CD4-positive, alpha-beta T cell treated with Interferon alpha-2 for 1 hour (primary cell): ENCODE results near the gene FAM222A.
"Not testable (repeated sequence)": the region's sequence is repeated elsewhere in the genome, so short reads cannot be mapped to it uniquely, and the experiment has no call there.

ENCODE experiments used
- DNase-seq, 2 donors: peaks; one replicate each; pipeline ENCODE4 v3.0.0-alpha.2; 2020 to 2022

The FAM222A gene

GRCh38 chr12:109693653-109694600 is 19.7 kb upstream of the FAM222A start:
- DNase-seq, result no peak

- DNase-seq, result not testable (repeated sequence)
Measured at GRCh38 chr12:109694629-109695028, 19.0 kb upstream of the FAM222A start.

GRCh38 chr12:109695416-109695815 is 18.2 kb upstream of the FAM222A start:
- DNase-seq, result no peak

DNA sequence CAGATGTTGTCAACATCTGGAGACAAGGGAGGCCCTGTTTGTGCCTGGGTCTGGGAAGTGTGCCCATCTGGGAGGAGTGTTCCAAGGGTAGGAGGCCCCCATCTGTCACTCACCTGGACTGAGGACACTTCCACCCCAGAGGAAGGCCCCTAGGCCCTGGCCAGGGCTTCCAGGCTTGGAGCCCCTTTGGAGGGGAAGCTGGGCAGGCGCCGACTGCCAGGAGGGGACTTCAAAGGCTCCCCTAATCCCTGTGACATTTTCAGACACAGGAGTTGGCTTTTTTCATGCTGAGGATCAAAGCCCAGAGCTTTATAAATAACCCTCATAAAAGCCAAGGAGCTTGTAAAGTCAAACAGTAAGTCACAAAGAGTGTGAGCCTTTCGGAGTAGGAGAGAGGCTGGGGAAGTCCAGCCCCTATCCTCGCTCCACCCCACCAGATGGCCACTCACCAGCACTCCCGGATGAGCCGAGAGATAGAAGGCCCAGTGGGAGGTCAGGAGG is 17.6 kb upstream of the FAM222A start:
- no peak for DNase-seq

GRCh38 chr12:109696485-109697269 is 16.9 kb upstream of the FAM222A start:
- DNase-seq, result no peak

DNA sequence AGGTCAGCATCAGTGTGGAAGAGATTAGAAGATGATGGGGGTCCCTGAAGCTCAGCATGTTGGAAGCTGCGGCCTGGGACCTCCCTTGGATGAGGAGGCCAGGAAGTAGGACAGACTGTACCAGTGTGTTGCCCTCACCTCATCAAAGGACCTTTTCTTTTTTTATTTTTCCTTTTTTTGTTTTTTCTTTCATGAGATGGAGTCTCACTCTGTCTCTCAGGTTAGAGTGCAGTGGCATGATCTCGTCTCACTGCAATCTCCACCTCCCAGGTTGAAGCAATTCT is 16.4 kb upstream of the FAM222A start:
- no peak for DNase-seq

GRCh38 chr12:109697877-109698468 is 15.7 kb upstream of the FAM222A start:
- DNase-seq, result no peak

- no peak for DNase-seq
Measured at GRCh38 chr12:109698820-109699219, 14.8 kb upstream of the FAM222A start.

DNA sequence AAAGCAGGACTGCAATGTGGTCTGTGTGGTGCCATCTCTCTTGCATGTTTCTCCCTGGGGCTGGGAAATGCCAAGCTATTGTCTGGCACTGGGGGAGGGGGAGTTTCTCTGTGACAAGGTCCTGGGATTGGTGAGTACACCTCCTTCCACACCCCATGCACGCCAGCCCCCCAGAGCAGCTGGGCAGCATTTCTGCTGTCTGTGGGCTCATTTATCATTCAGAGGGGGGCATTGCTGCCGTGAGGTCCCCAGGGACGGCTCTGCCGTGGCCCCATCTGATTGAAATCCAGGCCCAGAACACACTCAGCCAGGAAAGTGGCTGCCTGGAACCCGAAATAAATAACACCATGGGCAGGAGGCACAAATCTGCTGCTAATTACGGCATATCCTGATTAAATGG is 12.6 kb upstream of the FAM222A start:
- no peak for DNase-seq

- no peak for DNase-seq
Measured at GRCh38 chr12:109702111-109702841, 11.3 kb upstream of the FAM222A start.

DNA sequence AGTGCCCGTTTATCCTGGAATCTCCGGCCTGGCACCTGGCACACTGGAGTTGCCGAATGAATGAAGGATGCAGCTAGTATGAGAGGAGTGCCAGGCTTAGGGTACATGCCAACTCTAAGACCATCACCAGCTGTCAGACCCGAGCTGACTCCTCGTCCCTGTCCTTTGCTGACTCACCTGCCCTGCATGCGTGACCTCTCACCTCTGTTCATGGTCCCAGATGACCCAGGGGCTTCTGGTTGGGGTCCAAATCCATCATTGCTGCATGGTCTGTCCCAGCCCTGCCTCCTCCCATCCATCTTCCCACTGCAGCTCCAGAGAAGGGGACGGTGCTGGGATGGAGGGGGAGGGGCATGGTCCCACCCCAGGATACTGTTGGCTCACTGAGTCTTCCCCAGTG is 9.9 kb upstream of the FAM222A start:
- DNase-seq, result no peak

GRCh38 chr12:109704371-109705098 is 9.1 kb upstream of the FAM222A start:
- no peak for DNase-seq

- no peak for DNase-seq
Measured at GRCh38 chr12:109705291-109705690, 8.3 kb upstream of the FAM222A start.

DNA sequence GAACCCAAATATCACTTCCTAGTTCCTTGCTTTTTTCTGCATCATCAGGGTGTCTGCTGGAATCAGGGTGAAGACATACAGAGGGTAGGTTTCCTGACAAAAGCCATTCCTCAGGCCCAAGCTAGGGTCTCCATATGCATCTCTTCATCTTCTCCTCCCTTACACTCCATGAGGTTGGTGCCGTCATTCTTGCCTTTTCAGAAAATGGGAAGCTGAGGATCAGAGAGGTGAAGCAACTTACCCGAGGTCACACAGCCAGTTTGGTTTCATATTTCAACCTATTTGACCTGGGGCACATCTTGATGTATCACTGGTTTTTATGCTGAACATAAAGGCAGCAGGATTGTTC is 7.3 kb upstream of the FAM222A start:
- no peak for DNase-seq

GRCh38 chr12:109706747-109707469 is 6.7 kb upstream of the FAM222A start:
- no peak for DNase-seq

GRCh38 chr12:109707470-109707821 is 6.2 kb upstream of the FAM222A start:
- no peak for DNase-seq

DNA sequence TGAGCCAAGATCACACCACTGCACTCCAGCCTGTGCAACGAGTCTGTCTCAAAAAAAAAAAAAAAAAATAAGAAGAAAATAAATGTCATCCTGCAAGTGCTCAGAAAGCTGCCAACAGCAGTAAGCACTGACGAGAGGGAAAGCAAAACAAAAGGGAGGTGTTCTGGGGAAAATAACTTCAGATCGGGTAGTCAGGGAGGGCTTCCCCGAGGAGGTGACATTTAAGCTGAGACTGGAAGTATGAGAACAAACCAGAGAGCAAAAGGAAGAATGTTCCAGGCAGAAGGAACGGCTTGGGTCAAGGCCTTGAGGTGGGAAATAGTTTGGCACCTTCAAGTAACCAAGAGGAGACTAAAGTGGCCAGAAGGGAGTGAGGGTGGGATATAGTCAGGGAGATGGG is 4.7 kb upstream of the FAM222A start:
- DNase-seq, result no peak

DNA sequence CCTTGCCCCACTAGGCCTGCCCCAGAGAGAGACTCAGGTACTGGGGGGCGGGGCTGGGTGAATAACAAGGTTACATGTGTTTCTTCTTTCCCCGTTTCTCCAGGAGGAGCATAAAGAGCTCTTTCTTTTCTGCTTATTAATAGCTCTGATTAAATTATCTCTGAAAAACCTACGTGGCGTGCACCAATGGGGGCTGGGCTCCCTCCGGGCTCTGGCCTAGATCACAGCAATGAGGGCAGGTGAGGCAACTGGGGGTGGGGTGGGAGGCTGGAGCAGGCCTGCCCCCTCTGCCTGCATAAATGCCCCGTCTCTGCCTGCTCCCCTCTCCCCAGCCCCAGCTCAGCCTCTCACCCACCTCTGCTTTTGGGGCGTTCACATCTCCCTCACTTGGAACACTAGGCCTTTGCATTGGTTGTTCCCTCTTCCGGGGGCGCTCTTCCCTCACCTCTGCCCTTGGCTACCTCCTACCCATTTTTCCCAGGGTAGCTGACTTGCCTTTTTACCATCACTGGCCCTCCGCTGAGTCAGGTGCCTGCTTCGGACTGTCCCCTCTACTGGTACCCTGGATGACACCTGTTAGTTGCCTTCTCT is 4.1 kb upstream of the FAM222A start:
- DNase-seq, result no peak

- DNase-seq, result no peak
Measured at GRCh38 chr12:109710205-109710746, 3.3 kb upstream of the FAM222A start.

DNA sequence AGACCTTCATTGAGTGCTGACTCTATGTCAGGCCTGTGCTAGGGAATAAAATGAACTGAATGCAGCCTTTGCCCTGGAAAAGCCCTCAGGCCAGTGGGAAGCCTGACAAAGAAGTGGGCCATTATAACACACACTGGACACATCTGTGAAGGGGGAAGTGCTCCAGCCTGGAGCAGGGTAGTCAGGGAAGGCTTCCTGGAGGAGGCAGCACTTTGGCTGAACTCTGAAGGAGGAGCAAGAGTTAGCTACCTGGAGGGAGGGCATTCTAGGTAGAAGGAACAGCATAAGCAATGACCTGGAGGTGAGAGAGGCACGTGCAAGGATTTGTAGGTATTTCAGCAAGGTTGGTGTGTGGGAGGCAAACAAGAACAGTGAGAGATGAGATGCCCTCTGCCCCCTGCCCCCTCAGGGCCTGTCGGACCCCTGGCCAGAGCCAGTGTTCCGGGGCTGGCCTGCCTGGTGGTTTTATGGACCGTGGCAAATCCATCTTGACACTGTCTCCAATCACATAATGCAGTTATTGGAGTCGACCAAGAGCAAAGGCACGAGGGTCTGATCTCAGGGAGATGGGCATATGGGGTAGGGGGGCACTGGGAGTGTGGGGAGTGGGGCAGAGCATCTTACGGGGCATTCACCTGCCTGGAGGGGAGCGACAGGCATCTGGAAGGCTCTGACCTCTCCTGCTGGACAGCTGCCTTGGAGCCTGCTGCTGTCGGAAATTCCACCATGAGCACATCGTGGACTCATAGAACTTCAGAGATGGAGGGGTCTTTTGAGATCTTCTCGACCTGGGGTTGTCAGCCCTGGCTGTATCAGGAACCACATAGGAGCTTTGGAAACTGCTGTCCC is 2.7 kb upstream of the FAM222A start:
- DNase-seq, result no peak
